NCI-H82 treated with DMSO at 0.1 percent for 48 hours (cell line): ENCODE measurements around the gene CERS4.
"Not testable (repeated sequence)": the region's sequence is repeated elsewhere in the genome, so short reads cannot be mapped to it uniquely, and the experiment has no call there.

ENCODE experiments used
- DNase-seq: peaks from one replicate; lab custom pipeline; 2025; ENCODE audit not compliant: unreplicated experiment; lab: John Stamatoyannopoulos, UW

The CERS4 gene

DNA sequence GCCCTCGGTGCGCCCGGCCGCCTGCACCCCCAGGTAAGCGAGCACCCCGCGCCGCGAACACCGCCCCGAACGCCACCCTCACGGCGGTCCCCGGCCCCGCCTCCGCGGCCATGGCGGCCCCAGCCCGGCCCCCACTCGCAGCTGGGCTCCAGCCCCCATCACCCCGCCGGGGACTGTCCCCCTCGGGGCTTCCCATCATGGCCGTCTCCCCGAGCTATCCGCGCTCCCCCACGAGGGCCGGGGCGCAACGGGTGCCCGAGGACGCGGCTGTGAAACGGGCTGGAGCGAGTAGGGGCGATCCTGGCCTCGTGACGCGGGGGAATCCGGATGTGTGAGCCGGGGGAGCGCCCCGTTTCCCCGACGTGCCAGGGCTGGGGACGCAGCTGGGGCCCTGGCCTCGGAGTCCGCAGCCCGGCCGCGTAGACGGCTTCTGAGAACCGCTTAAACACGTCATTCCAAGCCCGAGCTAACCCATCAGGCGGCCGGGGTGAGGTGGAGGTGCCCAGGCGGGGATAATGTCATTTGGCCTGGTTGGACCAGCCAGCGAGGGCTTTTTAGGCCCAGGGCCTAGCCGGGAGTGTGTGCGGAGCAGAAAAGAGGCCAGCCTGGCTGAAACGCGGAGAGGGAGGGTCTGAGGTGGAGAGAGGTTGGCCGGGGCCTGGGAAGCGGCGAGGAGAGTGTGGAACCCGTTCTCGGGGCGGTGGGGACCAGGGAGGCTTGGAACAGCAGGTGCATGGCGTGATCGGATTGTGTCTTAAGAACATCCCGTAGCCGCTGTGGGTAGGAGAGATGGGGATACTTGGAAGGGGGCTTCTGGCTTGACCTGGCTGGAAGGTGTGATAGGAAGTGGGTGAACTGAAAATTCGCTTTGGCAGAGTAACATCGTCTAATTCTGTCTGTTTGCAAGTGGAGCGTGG is 550 bp downstream of the CERS4 start:
- peak; percentile 20 for DNase-seq

GRCh38 chr19:8210421-8211101 is 1.4 kb downstream of the CERS4 start:
- no peak for DNase-seq

- DNase-seq: no peak
Measured at GRCh38 chr19:8212212-8212611, 3.0 kb downstream of the CERS4 start.

GRCh38 chr19:8212916-8213315 is 3.7 kb downstream of the CERS4 start:
- DNase-seq: no peak

- DNase-seq: no peak
Measured at GRCh38 chr19:8213827-8214672, 4.9 kb downstream of the CERS4 start.

DNA sequence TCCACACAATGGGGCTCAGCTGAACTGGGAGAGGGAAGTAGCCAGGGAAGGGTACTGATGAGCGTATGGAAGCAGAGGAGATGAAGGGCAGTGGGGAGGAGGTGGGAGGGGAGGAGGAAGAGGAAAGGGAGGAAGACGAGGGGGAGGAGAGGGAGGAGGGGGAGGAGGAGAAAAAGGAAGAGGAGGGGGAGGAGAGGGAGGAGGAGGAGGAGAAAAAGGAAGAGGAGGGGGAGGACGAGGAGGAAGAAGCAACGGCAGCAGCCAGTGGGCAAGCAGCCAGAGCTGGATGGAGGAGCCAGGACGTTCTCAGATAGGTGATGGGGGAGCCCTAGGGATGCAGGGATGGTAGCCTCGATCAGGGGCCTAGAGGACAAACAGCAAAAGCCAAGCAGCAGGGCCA is 5.6 kb downstream of the CERS4 start:
- DNase-seq: no peak

- DNase-seq: no peak
Measured at GRCh38 chr19:8215783-8216182, 6.6 kb downstream of the CERS4 start.

- no peak for DNase-seq
Measured at GRCh38 chr19:8216357-8216756, 7.2 kb downstream of the CERS4 start.

DNA sequence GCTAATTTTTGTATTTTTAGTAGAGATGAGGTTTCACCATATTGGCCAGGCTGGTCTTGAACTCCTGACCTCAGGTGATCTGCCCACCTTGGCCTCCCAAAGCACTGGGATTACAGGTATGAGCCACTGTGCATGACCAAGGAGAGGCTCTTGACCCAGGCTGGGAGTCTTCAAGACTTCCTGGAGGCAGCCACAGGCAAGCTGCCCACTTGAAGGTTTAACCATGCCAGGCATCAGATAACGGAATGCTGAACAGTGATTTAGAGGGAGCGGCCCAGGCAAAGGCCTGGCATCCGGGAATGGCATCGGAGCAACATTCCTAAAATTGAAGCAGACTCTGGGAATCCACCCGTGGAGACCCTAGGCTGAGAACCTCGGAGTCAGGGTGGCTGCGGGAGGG is 9.0 kb downstream of the CERS4 start:
- DNase-seq: not testable (repeated sequence)

DNA sequence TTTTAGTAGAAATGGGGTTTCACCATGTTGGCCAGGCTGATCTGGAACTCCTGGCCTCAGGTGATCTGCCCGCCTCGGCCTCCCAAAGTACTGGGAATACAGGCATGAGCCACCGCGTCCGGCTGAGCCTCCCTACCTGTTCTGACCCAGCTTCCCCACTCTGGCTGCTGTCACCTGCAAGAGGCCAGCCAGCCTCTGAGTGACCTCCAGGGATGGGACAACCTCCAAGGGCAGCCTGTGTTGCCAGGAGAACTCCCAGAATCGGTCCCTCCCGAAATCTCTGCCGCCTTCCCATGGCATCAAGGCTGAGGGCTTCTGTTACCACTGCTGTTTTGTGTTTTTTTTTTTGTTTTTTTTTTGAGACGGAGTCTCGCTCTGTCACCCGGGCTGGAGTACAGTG is 11.3 kb downstream of the CERS4 start:
- DNase-seq: no peak

GRCh38 chr19:8221161-8221560 is 12.0 kb downstream of the CERS4 start:
- DNase-seq: no peak

- DNase-seq: not testable (repeated sequence)
Measured at GRCh38 chr19:8223442-8223841, 14.3 kb downstream of the CERS4 start.

DNA sequence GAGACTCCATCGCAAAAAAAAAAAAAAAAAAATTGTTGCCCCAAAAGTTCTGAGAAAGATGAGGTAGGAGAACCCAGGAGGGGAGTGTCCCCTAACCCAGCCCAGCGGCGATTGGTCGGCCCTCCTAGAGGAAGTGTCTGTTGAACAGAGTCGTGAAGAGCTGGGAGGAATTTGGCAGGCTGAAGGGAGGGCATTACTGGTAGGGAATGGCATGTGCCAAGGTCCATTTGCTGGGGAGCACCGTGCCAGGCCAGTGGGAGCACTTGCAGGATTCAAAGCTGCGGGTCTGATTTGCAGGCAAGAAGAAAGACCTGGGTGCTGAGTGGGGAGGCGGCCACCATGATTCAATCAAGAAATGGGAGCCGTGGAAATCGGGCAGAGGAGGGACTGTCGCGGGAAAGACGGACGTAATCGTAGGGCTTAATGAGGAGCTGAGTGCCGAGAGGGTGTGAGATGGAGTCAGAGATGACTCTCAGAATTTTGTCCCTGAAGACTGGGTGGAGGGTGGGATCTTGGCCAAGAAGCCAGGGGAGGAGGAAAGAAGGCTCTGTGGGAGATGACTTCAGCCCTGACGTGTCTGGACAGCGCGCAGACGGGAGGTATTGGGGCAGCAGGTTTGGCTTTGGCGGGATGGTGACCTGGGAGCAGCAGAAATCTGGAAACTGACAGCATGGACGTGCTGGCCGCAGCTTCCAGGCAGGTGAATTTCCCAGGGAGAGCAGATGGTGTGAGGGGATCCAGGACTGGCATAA is 15.4 kb downstream of the CERS4 start:
- no peak for DNase-seq

DNA sequence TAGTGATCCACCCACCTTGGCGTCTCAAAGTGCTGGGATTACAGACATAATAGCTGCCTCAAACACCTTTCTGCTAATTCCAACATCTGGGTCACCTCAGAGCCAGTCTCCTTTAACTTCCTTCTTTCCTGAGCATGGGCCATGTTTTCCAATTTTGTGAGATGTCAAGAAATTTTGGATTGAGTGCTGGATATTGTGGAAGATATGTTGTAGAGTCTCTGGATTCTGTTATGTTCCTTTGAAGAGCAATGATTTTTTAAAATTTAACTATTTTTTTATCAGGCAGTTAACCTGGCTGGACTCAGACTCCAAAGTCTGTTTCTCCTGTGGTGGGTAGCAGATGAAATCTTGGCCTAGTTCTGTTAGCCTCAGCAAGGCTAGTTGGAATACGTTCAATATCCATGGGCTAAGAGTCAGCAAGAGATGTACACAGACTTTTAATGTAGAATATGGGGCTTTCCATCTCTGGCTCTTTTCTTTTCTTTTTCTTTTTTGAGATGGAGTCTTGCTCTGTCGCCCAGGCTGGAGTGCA is 22.0 kb downstream of the CERS4 start:
- no peak for DNase-seq

- no peak for DNase-seq
Measured at GRCh38 chr19:8233370-8233769, 24.2 kb downstream of the CERS4 start.

- DNase-seq: no peak
Measured at GRCh38 chr19:8237026-8237425, 27.9 kb downstream of the CERS4 start.

DNA sequence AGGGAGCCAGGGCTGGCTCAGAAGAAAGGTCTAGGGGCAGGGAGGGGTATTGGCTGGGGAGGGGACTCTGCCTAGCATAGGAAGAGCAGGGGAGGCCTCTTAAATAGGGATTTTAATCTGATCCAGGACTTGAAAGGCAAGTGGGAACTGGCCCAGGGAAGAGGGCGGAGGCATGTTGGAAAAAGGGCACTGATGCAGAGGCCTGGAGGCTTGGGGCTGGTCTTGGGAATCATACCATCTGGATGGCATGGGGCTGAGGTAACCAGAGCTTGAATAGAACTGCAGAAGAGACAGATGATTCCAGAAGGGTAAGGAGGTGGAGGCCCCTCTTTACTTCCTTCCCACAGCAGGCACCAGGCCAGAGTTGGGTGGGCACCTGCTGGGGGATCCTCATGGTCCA is 29.1 kb downstream of the CERS4 start:
- peak; percentile 40 for DNase-seq

- DNase-seq: no peak
Measured at GRCh38 chr19:8239528-8240273, 30.5 kb downstream of the CERS4 start.

DNA sequence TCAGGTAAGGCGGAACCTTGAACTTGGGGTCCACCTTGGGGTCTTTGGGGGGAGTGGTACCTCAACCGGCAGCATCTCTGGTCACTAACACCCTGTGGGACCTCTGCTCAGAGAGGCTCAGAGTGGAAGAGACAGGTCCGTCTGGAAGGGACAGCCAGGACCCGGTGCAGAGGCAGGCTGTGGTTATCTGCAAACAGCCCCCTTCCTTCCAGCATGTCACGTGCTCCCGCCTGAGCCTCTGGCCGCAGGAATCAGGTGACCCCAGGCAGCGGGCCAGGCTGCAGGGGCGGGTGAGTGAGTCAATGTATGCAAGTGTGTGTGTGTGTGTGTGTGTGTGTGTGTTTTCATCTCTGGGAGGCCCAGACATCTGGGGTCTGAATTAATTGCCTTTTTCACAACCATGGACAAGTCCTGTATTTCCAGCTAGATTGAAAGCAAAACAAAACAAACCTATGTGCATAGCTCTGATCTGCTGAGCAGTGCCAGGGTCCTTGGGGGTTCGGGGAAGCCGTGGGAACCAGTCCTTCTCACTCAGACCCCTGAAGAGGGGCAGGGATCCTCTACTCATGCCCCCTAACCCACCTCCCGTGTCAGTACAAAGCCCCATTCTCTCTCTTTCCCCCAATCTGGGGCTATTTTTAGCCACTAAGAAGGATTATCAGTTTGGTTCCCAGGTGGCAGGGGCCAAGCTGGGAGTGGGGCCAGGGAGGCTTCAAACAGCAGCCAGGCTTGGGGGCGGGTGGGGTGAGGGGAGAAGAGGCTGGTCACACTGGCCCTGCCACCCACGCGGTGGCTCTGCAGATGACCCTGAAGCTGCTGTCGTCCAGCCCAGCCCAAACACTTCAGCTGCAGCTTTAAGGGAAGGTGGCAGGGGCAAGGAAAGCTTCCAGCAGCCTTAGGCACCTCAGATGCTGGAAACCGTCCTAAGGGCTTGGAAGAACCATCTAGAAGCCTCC is 31.4 kb downstream of the CERS4 start:
- peak; percentile 79 for DNase-seq
